ENCODE results near the gene FGD2. TPM values are rescaled to one million over a fixed set of nuclear protein-coding genes. Genes with fewer than 3 reads are reported as not detected.
A peak's percentile ranks its signal among the peaks of the same experiment; 100 is the strongest.

The FGD2 gene
- total and polyA plus RNA-seq, 2 experiments from 2014 or later: 0.13 to 0.14 TPM

- DNase-seq (ENCODE audit: low spot score) (no peak), ATAC-seq (no peak)
- no peak overlapping the region for H3K4me3 ChIP-seq
- peaks cover 46% of the 10 kb centered on the region for H3K4me1 Mint-ChIP-seq
- H3K27ac ChIP-seq (ENCODE audit: low read depth): no peak overlapping the region
- H3K36me3 Mint-ChIP-seq (ENCODE audit: low read depth): no peaks in the 10 kb centered on the region; the same call in 2 of the 3 replicates
- H3K27me3 Mint-ChIP-seq (ENCODE audit: insufficient read depth, low read depth, poor library complexity): peaks cover 19% of the 10 kb centered on the region
- TF ChIP-seq NANOG (IDR thresholded peaks at IDR 0.05; ENCODE audit: borderline replicate concordance): no peak
- no peak for TF ChIP-seq ETS1 (IDR thresholded peaks at IDR 0.05)
- TF ChIP-seq CTCF (conservative IDR thresholded peaks at IDR 0.05; ENCODE audit: low read depth in 2 of 2): no peak
- no peak for TF ChIP-seq ZNF462 (CRISPR knock-in tag; IDR thresholded peaks at IDR 0.05)
- no peak for TF ChIP-seq CREB1 (CRISPR knock-in tag; IDR thresholded peaks at IDR 0.05; ENCODE audit: low read depth)
- no peak for TF ChIP-seq JUNB (IDR thresholded peaks at IDR 0.05; ENCODE audit: unreplicated experiment)
- TF ChIP-seq, protein P1, sequence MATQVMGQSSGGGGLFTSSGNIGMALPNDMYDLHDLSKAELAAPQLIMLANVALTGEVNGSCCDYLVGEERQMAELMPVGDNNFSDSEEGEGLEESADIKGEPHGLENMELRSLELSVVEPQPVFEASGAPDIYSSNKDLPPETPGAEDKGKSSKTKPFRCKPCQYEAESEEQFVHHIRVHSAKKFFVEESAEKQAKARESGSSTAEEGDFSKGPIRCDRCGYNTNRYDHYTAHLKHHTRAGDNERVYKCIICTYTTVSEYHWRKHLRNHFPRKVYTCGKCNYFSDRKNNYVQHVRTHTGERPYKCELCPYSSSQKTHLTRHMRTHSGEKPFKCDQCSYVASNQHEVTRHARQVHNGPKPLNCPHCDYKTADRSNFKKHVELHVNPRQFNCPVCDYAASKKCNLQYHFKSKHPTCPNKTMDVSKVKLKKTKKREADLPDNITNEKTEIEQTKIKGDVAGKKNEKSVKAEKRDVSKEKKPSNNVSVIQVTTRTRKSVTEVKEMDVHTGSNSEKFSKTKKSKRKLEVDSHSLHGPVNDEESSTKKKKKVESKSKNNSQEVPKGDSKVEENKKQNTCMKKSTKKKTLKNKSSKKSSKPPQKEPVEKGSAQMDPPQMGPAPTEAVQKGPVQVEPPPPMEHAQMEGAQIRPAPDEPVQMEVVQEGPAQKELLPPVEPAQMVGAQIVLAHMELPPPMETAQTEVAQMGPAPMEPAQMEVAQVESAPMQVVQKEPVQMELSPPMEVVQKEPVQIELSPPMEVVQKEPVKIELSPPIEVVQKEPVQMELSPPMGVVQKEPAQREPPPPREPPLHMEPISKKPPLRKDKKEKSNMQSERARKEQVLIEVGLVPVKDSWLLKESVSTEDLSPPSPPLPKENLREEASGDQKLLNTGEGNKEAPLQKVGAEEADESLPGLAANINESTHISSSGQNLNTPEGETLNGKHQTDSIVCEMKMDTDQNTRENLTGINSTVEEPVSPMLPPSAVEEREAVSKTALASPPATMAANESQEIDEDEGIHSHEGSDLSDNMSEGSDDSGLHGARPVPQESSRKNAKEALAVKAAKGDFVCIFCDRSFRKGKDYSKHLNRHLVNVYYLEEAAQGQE (IDR thresholded peaks at IDR 0.05; ENCODE audit: unreplicated experiment): no peak
- TF ChIP-seq STAT1 (IDR thresholded peaks at IDR 0.05; ENCODE audit: unreplicated experiment): no peak
- no peak for TF ChIP-seq EZH2phosphoT487 (IDR thresholded peaks at IDR 0.05; ENCODE audit: unreplicated experiment)
- H3K4me3 Mint-ChIP-seq: no peak overlapping the region; the same call in 2 of the 3 replicates
- H3K27ac Mint-ChIP-seq: peak overlapping the region; percentile 9; the same call in 1 of the 2 replicates
- no peak overlapping the region for H3K4me2 ChIP-seq
- peaks cover 34% of the 10 kb centered on the region for H3K4me1 ChIP-seq (ENCODE audit: insufficient read depth)
- no peaks in the 10 kb centered on the region for H3K27me3 ChIP-seq (ENCODE audit: insufficient read depth)
- H3K9me2 ChIP-seq (ENCODE audit: insufficient read depth): no peaks in the 10 kb centered on the region
- peaks cover 32% of the 10 kb centered on the region for H3F3A ChIP-seq (replicated peaks; ENCODE audit: low read depth)
- no peak overlapping the region for H2AFZ ChIP-seq
- no peaks in the 10 kb centered on the region for H4K20me1 ChIP-seq (replicated peaks; ENCODE audit: insufficient read depth)
- H3K9me3 Mint-ChIP-seq: no peaks in the 10 kb centered on the region
- H3K79me2 ChIP-seq (replicated peaks; ENCODE audit: insufficient read depth): no peaks in the 10 kb centered on the region
- no peaks in the 10 kb centered on the region for H3K36me3 ChIP-seq (ENCODE audit: insufficient read depth)
Observed at GRCh38 chr6:37057128-37057471, 51.6 kb downstream of the FGD2 start.
